T-helper 1 cell treated with Interleukin-12 subunit alpha and Interleukin-12 subunit beta and Interleukin-4 antibody, amounts not matched to agents 30 μg/mL and 1 μg/mL, for 36 hours (primary cell): Measurements from ENCODE around the gene KAT7.

Experiments
- H3K27ac Mint-ChIP-seq: one replicate; pipeline ENCODE4 v1.8.0; 2021; ENCODE audit warnings: mild to moderate bottlenecking, mixed read lengths
- H3K27me3 Mint-ChIP-seq: one replicate; pipeline ENCODE4 v1.8.0; 2021; ENCODE audit warnings: low read depth, mixed read lengths
- H3K36me3 Mint-ChIP-seq: one replicate; pipeline ENCODE4 v1.8.0; 2021; ENCODE audit warnings: low read depth, mixed read lengths
- H3K4me1 Mint-ChIP-seq: one replicate; pipeline ENCODE4 v1.8.0; 2021; ENCODE audit warnings: low read depth, mixed read lengths
- H3K4me3 Mint-ChIP-seq: one replicate; pipeline ENCODE4 v1.8.0; 2021; ENCODE audit warnings: mild to moderate bottlenecking, moderate library complexity, mixed read lengths
- H3K9me3 Mint-ChIP-seq: one replicate; pipeline ENCODE4 v1.8.0; 2021; ENCODE audit warnings: mixed read lengths

KAT7 gene

GRCh38 chr17:49788478-49789242, at the start of gene KAT7:
Gene KAT7 (plus strand): TSS chr17:49788681. CDS start chr17:49788835, 154 bp downstream.
- peak within 1 kb of the TSS; percentile 94 for H3K4me3 Mint-ChIP-seq
- H3K27ac Mint-ChIP-seq: peak within 1 kb of the TSS; percentile 99
- H3K4me1 Mint-ChIP-seq: peaks cover 42% of the 10 kb centered on the region
- H3K27me3 Mint-ChIP-seq: peaks cover 7% of the 10 kb centered on the region
- no peaks in the 10 kb centered on the region for H3K9me3 Mint-ChIP-seq
- peaks cover 23% of the 10 kb centered on the region for H3K36me3 Mint-ChIP-seq

GRCh38 chr17:49739641-49740271, 48.7 kb upstream of the KAT7 start:
- Mint-ChIP-seq H3K27ac (peak overlapping the region; percentile 100), H3K27me3 (no peaks in the 10 kb centered on the region), H3K36me3 (peaks cover 34% of the 10 kb centered on the region), H3K9me3 (no peaks in the 10 kb centered on the region), H3K4me3 (peak overlapping the region; percentile 94), H3K4me1 (peaks cover 60% of the 10 kb centered on the region)

GRCh38 chr17:49741009-49741691, 47.3 kb upstream of the KAT7 start:
- Mint-ChIP-seq H3K4me3 (peak overlapping the region; percentile 94), H3K27me3 (no peaks in the 10 kb centered on the region), H3K27ac (peak overlapping the region; percentile 100), H3K4me1 (peaks cover 71% of the 10 kb centered on the region), H3K9me3 (peaks cover 5% of the 10 kb centered on the region), H3K36me3 (peaks cover 39% of the 10 kb centered on the region)

- Mint-ChIP-seq H3K9me3 (peaks cover 5% of the 10 kb centered on the region), H3K4me3 (peak overlapping the region; percentile 94), H3K36me3 (peaks cover 37% of the 10 kb centered on the region), H3K27me3 (no peaks in the 10 kb centered on the region), H3K4me1 (peaks cover 73% of the 10 kb centered on the region), H3K27ac (peak overlapping the region; percentile 100)
Observed at GRCh38 chr17:49741692-49742076, 46.8 kb upstream of the KAT7 start.

GRCh38 chr17:49742166-49742638, 46.3 kb upstream of the KAT7 start:
- H3K9me3 Mint-ChIP-seq: peaks cover 5% of the 10 kb centered on the region
- H3K36me3 Mint-ChIP-seq: peaks cover 32% of the 10 kb centered on the region
- no peaks in the 10 kb centered on the region for H3K27me3 Mint-ChIP-seq
- peaks cover 73% of the 10 kb centered on the region for H3K4me1 Mint-ChIP-seq
- H3K4me3 Mint-ChIP-seq: peak overlapping the region; percentile 94
- H3K27ac Mint-ChIP-seq: peak overlapping the region; percentile 100

GRCh38 chr17:49745175-49746139, 43.0 kb upstream of the KAT7 start:
- Mint-ChIP-seq H3K27ac (peak overlapping the region; percentile 88), H3K4me3 (peak overlapping the region; percentile 83), H3K9me3 (peaks cover 5% of the 10 kb centered on the region), H3K4me1 (peaks cover 75% of the 10 kb centered on the region), H3K27me3 (no peaks in the 10 kb centered on the region), H3K36me3 (peaks cover 32% of the 10 kb centered on the region)

- H3K4me1 Mint-ChIP-seq: peaks cover 62% of the 10 kb centered on the region
- H3K36me3 Mint-ChIP-seq: peaks cover 29% of the 10 kb centered on the region
- no peaks in the 10 kb centered on the region for H3K27me3 Mint-ChIP-seq
- peaks cover 5% of the 10 kb centered on the region for H3K9me3 Mint-ChIP-seq
- peak overlapping the region; percentile 88 for H3K27ac Mint-ChIP-seq
- H3K4me3 Mint-ChIP-seq: peak overlapping the region; percentile 83
Observed at GRCh38 chr17:49746791-49747490, 41.5 kb upstream of the KAT7 start.

GRCh38 chr17:49747632-49748031, 40.8 kb upstream of the KAT7 start:
- Mint-ChIP-seq H3K4me3 (peak overlapping the region; percentile 83), H3K36me3 (peaks cover 29% of the 10 kb centered on the region), H3K27ac (peak overlapping the region; percentile 88), H3K4me1 (peaks cover 61% of the 10 kb centered on the region), H3K27me3 (no peaks in the 10 kb centered on the region), H3K9me3 (peaks cover 5% of the 10 kb centered on the region)

GRCh38 chr17:49748223-49748622, 40.3 kb upstream of the KAT7 start:
- peak overlapping the region; percentile 76 for H3K4me3 Mint-ChIP-seq
- no peaks in the 10 kb centered on the region for H3K27me3 Mint-ChIP-seq
- peaks cover 25% of the 10 kb centered on the region for H3K36me3 Mint-ChIP-seq
- H3K9me3 Mint-ChIP-seq: peaks cover 5% of the 10 kb centered on the region
- peaks cover 56% of the 10 kb centered on the region for H3K4me1 Mint-ChIP-seq
- H3K27ac Mint-ChIP-seq: peak overlapping the region; percentile 88

- H3K27me3 Mint-ChIP-seq: no peaks in the 10 kb centered on the region
- peaks cover 57% of the 10 kb centered on the region for H3K4me1 Mint-ChIP-seq
- peaks cover 5% of the 10 kb centered on the region for H3K9me3 Mint-ChIP-seq
- peaks cover 25% of the 10 kb centered on the region for H3K36me3 Mint-ChIP-seq
- H3K27ac Mint-ChIP-seq: peak overlapping the region; percentile 88
- H3K4me3 Mint-ChIP-seq: peak overlapping the region; percentile 76
Observed at GRCh38 chr17:49748791-49749190, 39.7 kb upstream of the KAT7 start.

- peaks cover 25% of the 10 kb centered on the region for H3K36me3 Mint-ChIP-seq
- H3K4me1 Mint-ChIP-seq: peaks cover 58% of the 10 kb centered on the region
- H3K4me3 Mint-ChIP-seq: no peak overlapping the region
Observed at GRCh38 chr17:49749730-49750129, 38.8 kb upstream of the KAT7 start.

GRCh38 chr17:49752508-49752907, 36.0 kb upstream of the KAT7 start:
- no peaks in the 10 kb centered on the region for H3K9me3 Mint-ChIP-seq
- no peak overlapping the region for H3K4me3 Mint-ChIP-seq
- H3K27me3 Mint-ChIP-seq: no peaks in the 10 kb centered on the region
- H3K36me3 Mint-ChIP-seq: peaks cover 22% of the 10 kb centered on the region
- peaks cover 54% of the 10 kb centered on the region for H3K4me1 Mint-ChIP-seq
- peak overlapping the region; percentile 47 for H3K27ac Mint-ChIP-seq

More at GRCh38 chr17:49749730-49750129, 38.8 kb upstream of the KAT7 start:
- peaks cover 5% of the 10 kb centered on the region for H3K9me3 Mint-ChIP-seq
- peak overlapping the region; percentile 49 for H3K27ac Mint-ChIP-seq
- H3K27me3 Mint-ChIP-seq: no peaks in the 10 kb centered on the region

GRCh38 chr17:49753959-49754391, 34.5 kb upstream of the KAT7 start:
- no peaks in the 10 kb centered on the region for H3K9me3 Mint-ChIP-seq
- H3K27me3 Mint-ChIP-seq: no peaks in the 10 kb centered on the region
- peaks cover 21% of the 10 kb centered on the region for H3K36me3 Mint-ChIP-seq
- H3K4me3 Mint-ChIP-seq: no peak overlapping the region
- H3K27ac Mint-ChIP-seq: no peak overlapping the region
- H3K4me1 Mint-ChIP-seq: peaks cover 47% of the 10 kb centered on the region
